Vagina (tissue), 2 donors: Measurements from ENCODE around the gene TTC28.

Experiments
- CTCF ChIP-seq, 3 experiments: fragments of 450-650 bp in 2 of 3; fragments of 200-600 bp in 1 of 3; sonication (generic) in 1 of 3; IDR thresholded peaks; one replicate each; pipeline ENCODE4 v1.5.1; 2017 to 2019; ENCODE audit warnings: antibody characterized with exemption in 3 of 3, mild to moderate bottlenecking in 2 of 3, moderate library complexity in 2 of 3
- POLR2A ChIP-seq, 2 donors: fragments of 450-650 bp; IDR thresholded peaks; one replicate each; pipeline ENCODE4 v1.6.1; 2017; ENCODE audit warnings: antibody characterized with exemption in 2 of 2, mild to moderate bottlenecking in 2 of 2, moderate library complexity in 2 of 2
- POLR2AphosphoS5 ChIP-seq, 2 donors: sonication (generic); formaldehyde crosslinking; IDR thresholded peaks; one replicate each; pipeline ENCODE4 v1.9.0; 2017; ENCODE audit warnings: antibody characterized with exemption in 2 of 2, mild to moderate bottlenecking in 2 of 2, low read depth in 1 of 2; ENCODE audit not compliant: insufficient read depth in 1 of 2

GRCh38 chr22:28229566-28230485, 449.8 kb downstream of the TTC28 start:
- TF ChIP-seq CTCF (IDR thresholded peaks at IDR 0.05) (no peak), POLR2A (IDR thresholded peaks at IDR 0.05) (no peak), POLR2AphosphoS5 (IDR thresholded peaks at IDR 0.05; ENCODE audit: insufficient read depth in 1 of 2, low read depth in 1 of 2) (no peak)
